Coronary artery (tissue), 2 donors: ENCODE measurements around the gene HEATR5B.

ENCODE experiments used
- DNase-seq: peaks from one replicate; pipeline ENCODE4 v3.0.0-alpha.2; 2017; ENCODE audit warnings: low spot score
- H3K27ac ChIP-seq, 2 donors: fragments of 200-600 bp; sonication (generic); one replicate each; pipeline ENCODE4 v1.5.1; 2016 to 2019
- H3K4me3 ChIP-seq: fragments of 200-600 bp; sonication (generic); 2 replicates; pipeline ENCODE4 v1.5.1; 2016; ENCODE audit warnings: mild to moderate bottlenecking, moderate library complexity
- CTCF ChIP-seq: fragments of 200-600 bp; sonication (generic); IDR thresholded peaks from one replicate; pipeline ENCODE4 v1.5.1; 2019; ENCODE audit warnings: antibody characterized with exemption

HEATR5B gene

GRCh38 chr2:37110306-37111212 is 26.4 kb upstream of the HEATR5B start:
- TF ChIP-seq CTCF = no peak
- no peak overlapping the region for H3K27ac ChIP-seq
- DNase-seq = no peak

GRCh38 chr2:37109523-37109922 is 25.4 kb upstream of the HEATR5B start:
- Histone ChIP-seq H3K27ac (no peak overlapping the region), H3K4me3 (no peak overlapping the region)
- DNase-seq = no peak
- no peak for TF ChIP-seq CTCF

More at GRCh38 chr2:37110306-37111212, 26.4 kb upstream of the HEATR5B start:
- no peak overlapping the region for H3K4me3 ChIP-seq

GRCh38 chr2:37105150-37105549 is 21.0 kb upstream of the HEATR5B start:
- DNase-seq = no peak
- no peak overlapping the region for H3K4me3 ChIP-seq
- no peak for TF ChIP-seq CTCF

GRCh38 chr2:37104178-37104577 is 20.0 kb upstream of the HEATR5B start:
- H3K4me3 ChIP-seq = no peak overlapping the region
- DNase-seq = no peak
- peak overlapping the region in 1 of 2 donors; percentile 61 for H3K27ac ChIP-seq
- TF ChIP-seq CTCF = no peak

More at GRCh38 chr2:37105150-37105549, 21.0 kb upstream of the HEATR5B start:
- no peak overlapping the region for H3K27ac ChIP-seq

- Histone ChIP-seq H3K4me3 (no peak overlapping the region), H3K27ac (no peak overlapping the region)
- TF ChIP-seq CTCF = no peak
- no peak for DNase-seq
Observed at GRCh38 chr2:37102588-37102987, 18.4 kb upstream of the HEATR5B start.

- TF ChIP-seq CTCF = no peak
- Histone ChIP-seq H3K4me3 (no peak overlapping the region), H3K27ac (no peak overlapping the region)
- DNase-seq = no peak
Observed at GRCh38 chr2:37100054-37100453, 15.9 kb upstream of the HEATR5B start.
